ENCODE measurements around the gene SLC43A1.

DNA sequence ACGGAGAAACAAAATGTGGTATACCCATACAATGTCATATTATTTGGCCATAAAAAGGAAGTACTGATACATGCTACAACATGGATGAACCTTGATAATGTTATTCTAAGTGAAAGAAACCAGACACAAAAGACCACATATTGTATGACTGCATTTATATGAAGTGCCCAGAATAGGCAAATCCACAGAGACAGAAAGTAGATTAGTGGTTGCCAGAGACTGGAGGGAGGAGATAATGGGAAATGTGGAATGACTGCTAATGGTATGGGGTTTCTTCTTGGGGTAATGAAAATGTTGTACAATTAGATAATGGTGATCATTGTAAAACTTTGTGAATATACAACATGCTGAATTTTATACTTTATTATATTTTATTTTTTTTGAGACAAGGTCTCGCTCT lies 5.6 kb upstream of the SLC43A1 start:
- TF ChIP-seq, protein P1, sequence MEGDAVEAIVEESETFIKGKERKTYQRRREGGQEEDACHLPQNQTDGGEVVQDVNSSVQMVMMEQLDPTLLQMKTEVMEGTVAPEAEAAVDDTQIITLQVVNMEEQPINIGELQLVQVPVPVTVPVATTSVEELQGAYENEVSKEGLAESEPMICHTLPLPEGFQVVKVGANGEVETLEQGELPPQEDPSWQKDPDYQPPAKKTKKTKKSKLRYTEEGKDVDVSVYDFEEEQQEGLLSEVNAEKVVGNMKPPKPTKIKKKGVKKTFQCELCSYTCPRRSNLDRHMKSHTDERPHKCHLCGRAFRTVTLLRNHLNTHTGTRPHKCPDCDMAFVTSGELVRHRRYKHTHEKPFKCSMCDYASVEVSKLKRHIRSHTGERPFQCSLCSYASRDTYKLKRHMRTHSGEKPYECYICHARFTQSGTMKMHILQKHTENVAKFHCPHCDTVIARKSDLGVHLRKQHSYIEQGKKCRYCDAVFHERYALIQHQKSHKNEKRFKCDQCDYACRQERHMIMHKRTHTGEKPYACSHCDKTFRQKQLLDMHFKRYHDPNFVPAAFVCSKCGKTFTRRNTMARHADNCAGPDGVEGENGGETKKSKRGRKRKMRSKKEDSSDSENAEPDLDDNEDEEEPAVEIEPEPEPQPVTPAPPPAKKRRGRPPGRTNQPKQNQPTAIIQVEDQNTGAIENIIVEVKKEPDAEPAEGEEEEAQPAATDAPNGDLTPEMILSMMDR (IDR thresholded peaks at IDR 0.05 in 4 of 5, conservative IDR thresholded peaks at IDR 0.05 in 1 of 5) = no peak
- TF ChIP-seq POLR2A (IDR thresholded peaks at IDR 0.05) = no peak
